Astrocyte (in vitro differentiated cells and primary cell): ENCODE measurements around the gene BOLA1. TPM values are rescaled to one million over a fixed set of nuclear protein-coding genes. Genes with fewer than 3 reads are reported as not detected.

Experiments used
- DNase-seq: peaks from one replicate; pipeline ENCODE4 v3.0.0-alpha.2; 2010; ENCODE audit warnings: low read depth
- FAIRE-seq: peaks from 2 replicates; lab custom pipeline; 2011; peaks lifted over from hg19 to GRCh38; lab: Jason Lieb, UNC
- H2AFZ ChIP-seq: 2 replicates; pipeline ENCODE4 v1.6.0; 2012; ENCODE audit warnings: low read depth, low read length, inconsistent platforms
- H3K27ac ChIP-seq: 2 replicates; pipeline ENCODE4 v1.5.1; 2011; ENCODE audit warnings: low read depth, low read length, inconsistent platforms
- H3K27me3 ChIP-seq: 2 replicates; pipeline ENCODE4 v1.6.0; 2011; ENCODE audit warnings: low read length, inconsistent platforms; ENCODE audit not compliant: insufficient read depth
- H3K36me3 ChIP-seq: 2 replicates; pipeline ENCODE4 v1.5.1; 2011; ENCODE audit warnings: low read length, inconsistent platforms; ENCODE audit not compliant: insufficient read depth
- H3K4me1 ChIP-seq: 2 replicates; pipeline ENCODE4 v1.5.1; 2011; ENCODE audit warnings: low read length, inconsistent platforms; ENCODE audit not compliant: insufficient read depth
- H3K4me2 ChIP-seq: 2 replicates; pipeline ENCODE4 v1.6.0; 2012; ENCODE audit warnings: low read length, inconsistent platforms
- H3K4me3 ChIP-seq: 2 replicates; pipeline ENCODE4 v1.5.1; 2011; ENCODE audit warnings: low read depth, mild to moderate bottlenecking, low read length, inconsistent platforms; ENCODE audit not compliant: insufficient read depth
- H3K79me2 ChIP-seq: 2 replicates; pipeline ENCODE4 v1.6.0; 2012; ENCODE audit warnings: mild to moderate bottlenecking, low read length, inconsistent platforms; ENCODE audit not compliant: insufficient read depth
- H3K9ac ChIP-seq: 2 replicates; pipeline ENCODE4 v1.6.0; 2012; ENCODE audit warnings: mild to moderate bottlenecking, low read length, inconsistent platforms
- H3K9me3 ChIP-seq: 2 replicates; pipeline ENCODE4 v1.5.1; 2012; ENCODE audit warnings: low read depth, mild to moderate bottlenecking, low read length, inconsistent platforms; ENCODE audit not compliant: insufficient read depth
- H4K20me1 ChIP-seq: 2 replicates; pipeline ENCODE4 v1.6.0; 2012; ENCODE audit warnings: low read length, inconsistent platforms; ENCODE audit not compliant: insufficient read depth
- H3K27ac Mint-ChIP-seq: one replicate; pipeline ENCODE4 v1.8.0; 2021; ENCODE audit warnings: mild to moderate bottlenecking, mixed read lengths; ENCODE audit not compliant: unreplicated experiment
- H3K27me3 Mint-ChIP-seq: one replicate; pipeline ENCODE4 v1.8.0; 2021; ENCODE audit warnings: low read depth, mixed read lengths; ENCODE audit not compliant: unreplicated experiment
- H3K36me3 Mint-ChIP-seq: one replicate; pipeline ENCODE4 v1.8.0; 2021; ENCODE audit warnings: low read depth, mixed read lengths; ENCODE audit not compliant: unreplicated experiment
- H3K4me1 Mint-ChIP-seq: one replicate; pipeline ENCODE4 v1.8.0; 2021; ENCODE audit warnings: low read depth, mixed read lengths; ENCODE audit not compliant: unreplicated experiment
- H3K4me3 Mint-ChIP-seq: one replicate; pipeline ENCODE4 v1.8.0; 2021; ENCODE audit warnings: mild to moderate bottlenecking, moderate library complexity, mixed read lengths; ENCODE audit not compliant: unreplicated experiment
- H3K9me3 Mint-ChIP-seq: one replicate; pipeline ENCODE4 v1.8.0; 2021; ENCODE audit warnings: mild to moderate bottlenecking, mixed read lengths; ENCODE audit not compliant: unreplicated experiment
- CTCF ChIP-seq: IDR thresholded peaks from 2 replicates; pipeline ENCODE4 v1.5.1; 2011; ENCODE audit warnings: low read depth, mild to moderate bottlenecking, inconsistent platforms, low read length, moderate library complexity; ENCODE audit not compliant: insufficient read depth
- EZH2 ChIP-seq: IDR thresholded peaks from 2 replicates; pipeline ENCODE4 v1.6.1; 2012; ENCODE audit warnings: mild to moderate bottlenecking, low read length, inconsistent platforms; ENCODE audit not compliant: insufficient read depth
- total RNA-seq: library from RNA; stranded (reverse); gene quantifications from 2 replicates; pipeline ENCODE4 v1.2.1, GENCODE V29; 2021

BOLA1 gene
- total RNA-seq, 1 donor from 2014 or later: 6.1 TPM

GRCh38 chr1:149906570-149907075 is 7.3 kb downstream of the BOLA1 start:
- FAIRE-seq (no peak), DNase-seq (no peak)
- Histone ChIP-seq H3K4me2 (no peak overlapping the region), H3K27me3 (no peaks in the 10 kb centered on the region), H3K79me2 (no peaks in the 10 kb centered on the region), H3K9me3 (no peaks in the 10 kb centered on the region), H3K36me3 (peaks cover 6% of the 10 kb centered on the region), H3K4me3 (no peak overlapping the region), H2AFZ (no peak overlapping the region), H4K20me1 (no peaks in the 10 kb centered on the region), H3K9ac (no peak overlapping the region), H3K27ac (no peak overlapping the region), H3K4me1 (no peaks in the 10 kb centered on the region)
- H3K9me3 Mint-ChIP-seq: no peaks in the 10 kb centered on the region
- H3K4me1 Mint-ChIP-seq: no peaks in the 10 kb centered on the region
- no peak overlapping the region for H3K27ac Mint-ChIP-seq
- no peak overlapping the region for H3K4me3 Mint-ChIP-seq
- H3K27me3 Mint-ChIP-seq: no peaks in the 10 kb centered on the region
- peaks cover 17% of the 10 kb centered on the region for H3K36me3 Mint-ChIP-seq
- no peak for TF ChIP-seq CTCF
- no peak for TF ChIP-seq EZH2

- Histone ChIP-seq H2AFZ (no peak overlapping the region), H3K9me3 (no peaks in the 10 kb centered on the region), H4K20me1 (no peaks in the 10 kb centered on the region), H3K27me3 (no peaks in the 10 kb centered on the region), H3K9ac (no peak overlapping the region), H3K27ac (no peak overlapping the region), H3K4me1 (peaks cover 8% of the 10 kb centered on the region), H3K36me3 (no peaks in the 10 kb centered on the region), H3K79me2 (peaks cover 4% of the 10 kb centered on the region), H3K4me3 (no peak overlapping the region), H3K4me2 (no peak overlapping the region)
- FAIRE-seq (no peak), DNase-seq (no peak)
- H3K27ac Mint-ChIP-seq: no peak overlapping the region
- H3K9me3 Mint-ChIP-seq: no peaks in the 10 kb centered on the region
- no peak for TF ChIP-seq EZH2
- no peak for TF ChIP-seq CTCF
- H3K27me3 Mint-ChIP-seq: peaks cover 2% of the 10 kb centered on the region
- peaks cover 5% of the 10 kb centered on the region for H3K4me1 Mint-ChIP-seq
- no peak overlapping the region for H3K4me3 Mint-ChIP-seq
- H3K36me3 Mint-ChIP-seq: peaks cover 13% of the 10 kb centered on the region
These were observed 15.2 kb downstream of the BOLA1 start for GRCh38 chr1:149914545-149914944.

- H3K36me3 ChIP-seq: no peaks in the 10 kb centered on the region
- H3K4me1 Mint-ChIP-seq: peaks cover 5% of the 10 kb centered on the region
- no peak overlapping the region for H3K27ac ChIP-seq
- no peak overlapping the region for H3K27ac Mint-ChIP-seq
- H3K4me1 ChIP-seq: peaks cover 8% of the 10 kb centered on the region
- no peaks in the 10 kb centered on the region for H3K9me3 Mint-ChIP-seq
- peaks cover 4% of the 10 kb centered on the region for H3K79me2 ChIP-seq
- DNase-seq (no peak), FAIRE-seq (no peak)
- no peak overlapping the region for H2AFZ ChIP-seq
- TF ChIP-seq CTCF (no peak), EZH2 (no peak)
- no peak overlapping the region for H3K4me3 ChIP-seq
- H3K4me3 Mint-ChIP-seq: peak overlapping the region; percentile 64
- H3K36me3 Mint-ChIP-seq: peaks cover 13% of the 10 kb centered on the region
- no peaks in the 10 kb centered on the region for H3K9me3 ChIP-seq
- H3K27me3 ChIP-seq: no peaks in the 10 kb centered on the region
- H3K9ac ChIP-seq: no peak overlapping the region
- peak overlapping the region; percentile 95 for H3K4me2 ChIP-seq
- H3K27me3 Mint-ChIP-seq: peaks cover 2% of the 10 kb centered on the region
- no peaks in the 10 kb centered on the region for H4K20me1 ChIP-seq
These were observed 16.2 kb downstream of the BOLA1 start for GRCh38 chr1:149915429-149916192.
